Measurements from ENCODE around the gene CNBD2.
"Not testable (repeated sequence)": the region's sequence is repeated elsewhere in the genome, so short reads cannot be mapped to it uniquely, and the experiment has no call there.

Gene CNBD2

GRCh38 chr20:36070451-36070850 lies 102.1 kb downstream of the CNBD2 start:
- Histone ChIP-seq H3K9me3 (no peaks in the 10 kb centered on the region), H3K27me3 (peaks cover 38% of the 10 kb centered on the region), H3K27ac (no peak overlapping the region), H3K4me3 (ENCODE audit: low read depth in 1 of 2, low read length in 1 of 2) (no peak overlapping the region), H3K36me3 (no peaks in the 10 kb centered on the region), H3K4me1 (ENCODE audit: control insufficient read depth in 1 of 2, insufficient read depth in 1 of 2, low read depth in 1 of 2, low read length in 1 of 2) (peaks cover 3 to 4% of the 10 kb centered on the region in 2 experiments)
- no peak for TF ChIP-seq CTCF (IDR thresholded peaks at IDR 0.05)

- no peak overlapping the region for H3K4me3 ChIP-seq (ENCODE audit: low read depth in 1 of 2, low read length in 1 of 2)
- H3K36me3 ChIP-seq: no peaks in the 10 kb centered on the region
- no peak overlapping the region for H3K27ac ChIP-seq
- no peak for TF ChIP-seq CTCF (IDR thresholded peaks at IDR 0.05)
- H3K27me3 ChIP-seq: peaks cover 36% of the 10 kb centered on the region
- no peaks in the 10 kb centered on the region for H3K9me3 ChIP-seq
- H3K4me1 ChIP-seq (ENCODE audit: control insufficient read depth in 1 of 2, insufficient read depth in 1 of 2, low read depth in 1 of 2, low read length in 1 of 2): no peaks in the 10 kb centered on the region
These were observed 103.5 kb downstream of the CNBD2 start for GRCh38 chr20:36071848-36072247.

GRCh38 chr20:36074983-36075382 lies 106.6 kb downstream of the CNBD2 start:
- H3K4me1 ChIP-seq (ENCODE audit: control insufficient read depth in 1 of 2, insufficient read depth in 1 of 2, low read depth in 1 of 2, low read length in 1 of 2): no peaks in the 10 kb centered on the region
- H3K27me3 ChIP-seq: peaks cover 48% of the 10 kb centered on the region
- no peaks in the 10 kb centered on the region for H3K36me3 ChIP-seq
- no peaks in the 10 kb centered on the region for H3K9me3 ChIP-seq
- no peak overlapping the region for H3K27ac ChIP-seq
- H3K4me3 ChIP-seq (ENCODE audit: low read depth in 1 of 2, low read length in 1 of 2): no peak overlapping the region
- no peak for TF ChIP-seq CTCF (IDR thresholded peaks at IDR 0.05)

GRCh38 chr20:36077762-36078161 lies 109.4 kb downstream of the CNBD2 start:
- not testable (repeated sequence) for H3K36me3 ChIP-seq; H3K9me3 ChIP-seq; H3K4me1 ChIP-seq (ENCODE audit: control insufficient read depth in 1 of 2, insufficient read depth in 1 of 2, low read depth in 1 of 2, low read length in 1 of 2); H3K4me3 ChIP-seq (ENCODE audit: low read depth in 1 of 2, low read length in 1 of 2); H3K27ac ChIP-seq
- H3K27me3 ChIP-seq: peaks cover 36% of the 10 kb centered on the region

- peaks cover 38% of the 10 kb centered on the region for H3K27me3 ChIP-seq
- no peak overlapping the region for H3K4me3 ChIP-seq (ENCODE audit: low read depth in 1 of 2, low read length in 1 of 2)
- H3K27ac ChIP-seq: no peak overlapping the region
- H3K4me1 ChIP-seq (ENCODE audit: control insufficient read depth in 1 of 2, insufficient read depth in 1 of 2, low read depth in 1 of 2, low read length in 1 of 2): no peaks in the 10 kb centered on the region
- TF ChIP-seq CTCF (IDR thresholded peaks at IDR 0.05): no peak
- H3K36me3 ChIP-seq: no peaks in the 10 kb centered on the region
- H3K9me3 ChIP-seq: no peaks in the 10 kb centered on the region
These were observed 111.1 kb downstream of the CNBD2 start for GRCh38 chr20:36079486-36079885.

GRCh38 chr20:36079984-36080383 lies 111.6 kb downstream of the CNBD2 start:
- not testable (repeated sequence) for H3K27ac ChIP-seq; H3K9me3 ChIP-seq; H3K4me3 ChIP-seq (ENCODE audit: low read depth in 1 of 2, low read length in 1 of 2); H3K4me1 ChIP-seq (ENCODE audit: control insufficient read depth in 1 of 2, insufficient read depth in 1 of 2, low read depth in 1 of 2, low read length in 1 of 2); H3K36me3 ChIP-seq
- peaks cover 39% of the 10 kb centered on the region for H3K27me3 ChIP-seq

Data from neutrophil (primary cell).